HS-27A (cell line): ENCODE measurements around the gene STXBP3.
"Not testable (repeated sequence)": the region's sequence is repeated elsewhere in the genome, so short reads cannot be mapped to it uniquely, and the experiment has no call there.

Source experiments
- DNase-seq: peaks from one replicate; pipeline ENCODE4 v3.0.0-alpha.2; 2012; ENCODE audit warnings: low read depth, missing footprints

STXBP3 gene

GRCh38 chr1:108746382-108747170 lies at the start of gene STXBP3:
Gene STXBP3, plus strand, starts transcription at chr1:108746674. Its CDS starts 64 bp downstream, at chr1:108746738.
- DNase-seq: peak; percentile 99

GRCh38 chr1:108699375-108700332 lies 46.8 kb upstream of the STXBP3 start:
- DNase-seq: no peak

GRCh38 chr1:108701176-108701849 lies 45.2 kb upstream of the STXBP3 start:
- DNase-seq: no peak

GRCh38 chr1:108702109-108702508 lies 44.4 kb upstream of the STXBP3 start:
- DNase-seq: not testable (repeated sequence)

GRCh38 chr1:108703939-108704338 lies 42.5 kb upstream of the STXBP3 start:
- DNase-seq: no peak

- DNase-seq: peak; percentile 64
Measured at GRCh38 chr1:108704496-108704895, 42.0 kb upstream of the STXBP3 start.

- no peak for DNase-seq
Measured at GRCh38 chr1:108706643-108707042, 39.8 kb upstream of the STXBP3 start.

- no peak for DNase-seq
Measured at GRCh38 chr1:108708691-108709660, 37.5 kb upstream of the STXBP3 start.

GRCh38 chr1:108712606-108713150 lies 33.8 kb upstream of the STXBP3 start, which contains the start of gene FNDC7:
Gene FNDC7, plus strand, starts transcription at chr1:108712908. Its CDS starts 26 bp downstream, at chr1:108712934.
- DNase-seq: no peak

- no peak for DNase-seq
Measured at GRCh38 chr1:108715932-108716331, 30.5 kb upstream of the STXBP3 start.

- no peak for DNase-seq
Measured at GRCh38 chr1:108716437-108717230, 29.8 kb upstream of the STXBP3 start.

GRCh38 chr1:108717774-108718316 lies 28.6 kb upstream of the STXBP3 start:
- no peak for DNase-seq

GRCh38 chr1:108718927-108719655 lies 27.4 kb upstream of the STXBP3 start:
- DNase-seq: no peak

GRCh38 chr1:108719656-108720435 lies 26.6 kb upstream of the STXBP3 start:
- DNase-seq: peak; percentile 79

- no peak for DNase-seq
Measured at GRCh38 chr1:108722292-108722691, 24.2 kb upstream of the STXBP3 start.

- no peak for DNase-seq
Measured at GRCh38 chr1:108725906-108726305, 20.6 kb upstream of the STXBP3 start.

- DNase-seq: no peak
Measured at GRCh38 chr1:108728327-108728923, 18.0 kb upstream of the STXBP3 start.

- DNase-seq: no peak
Measured at GRCh38 chr1:108729481-108729880, 17.0 kb upstream of the STXBP3 start.
